T-helper 1 cell treated with Interleukin-12 subunit alpha and Interleukin-12 subunit beta and Interleukin-4 antibody, amounts not matched to agents 30 ng/mL and 1 ng/mL, for 36 hours (primary cell): ENCODE results near the gene FBXW10. TPM values are rescaled to one million over a fixed set of nuclear protein-coding genes. Genes with fewer than 3 reads are reported as not detected.
"Not testable (repeated sequence)": the region's sequence is repeated elsewhere in the genome, so short reads cannot be mapped to it uniquely, and the experiment has no call there.

Source experiments
- intact Hi-C: fragments of 100-400 bp; cut with micrococcal nuclease; formaldehyde crosslinking; loops from one replicate; pipeline ENCODE4 v1.15.1; 2024
- total RNA-seq: library from RNA; stranded (reverse); gene quantifications from 2 replicates; pipeline ENCODE4 v1.2.3, GENCODE V29; 2022

FBXW10 gene, protein sequence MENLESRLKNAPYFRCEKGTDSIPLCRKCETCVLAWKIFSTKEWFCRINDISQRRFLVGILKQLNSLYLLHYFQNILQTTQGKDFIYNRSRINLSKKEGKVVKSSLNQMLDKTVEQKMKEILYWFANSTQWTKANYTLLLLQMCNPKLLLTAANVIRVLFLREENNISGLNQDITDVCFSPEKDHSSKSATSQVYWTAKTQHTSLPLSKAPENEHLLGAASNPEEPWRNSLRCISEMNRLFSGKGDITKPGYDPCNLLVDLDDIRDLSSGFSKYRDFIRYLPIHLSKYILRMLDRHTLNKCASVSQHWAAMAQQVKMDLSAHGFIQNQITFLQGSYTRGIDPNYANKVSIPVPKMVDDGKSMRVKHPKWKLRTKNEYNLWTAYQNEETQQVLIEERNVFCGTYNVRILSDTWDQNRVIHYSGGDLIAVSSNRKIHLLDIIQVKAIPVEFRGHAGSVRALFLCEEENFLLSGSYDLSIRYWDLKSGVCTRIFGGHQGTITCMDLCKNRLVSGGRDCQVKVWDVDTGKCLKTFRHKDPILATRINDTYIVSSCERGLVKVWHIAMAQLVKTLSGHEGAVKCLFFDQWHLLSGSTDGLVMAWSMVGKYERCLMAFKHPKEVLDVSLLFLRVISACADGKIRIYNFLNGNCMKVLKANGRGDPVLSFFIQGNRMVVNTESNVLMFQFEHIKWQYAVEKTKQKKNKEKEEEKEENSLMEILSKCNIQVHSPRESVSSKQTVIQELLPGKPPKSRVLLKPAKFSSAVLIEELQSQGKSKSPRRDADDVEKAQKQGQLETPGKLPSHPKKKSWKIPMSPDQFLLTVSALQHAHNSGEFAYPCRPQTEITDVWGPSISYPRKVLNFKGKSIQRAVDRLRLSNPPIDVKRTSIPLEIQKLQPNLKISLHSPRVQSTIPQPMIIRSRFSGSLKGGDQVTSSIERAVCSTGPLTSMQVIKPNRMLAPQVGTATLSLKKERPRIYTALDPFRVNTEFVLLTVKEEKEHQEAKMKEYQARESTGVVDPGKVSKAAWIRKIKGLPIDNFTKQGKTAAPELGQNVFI
- 0.20 and 0.22 TPM in 2 replicates for total RNA-seq

DNA sequence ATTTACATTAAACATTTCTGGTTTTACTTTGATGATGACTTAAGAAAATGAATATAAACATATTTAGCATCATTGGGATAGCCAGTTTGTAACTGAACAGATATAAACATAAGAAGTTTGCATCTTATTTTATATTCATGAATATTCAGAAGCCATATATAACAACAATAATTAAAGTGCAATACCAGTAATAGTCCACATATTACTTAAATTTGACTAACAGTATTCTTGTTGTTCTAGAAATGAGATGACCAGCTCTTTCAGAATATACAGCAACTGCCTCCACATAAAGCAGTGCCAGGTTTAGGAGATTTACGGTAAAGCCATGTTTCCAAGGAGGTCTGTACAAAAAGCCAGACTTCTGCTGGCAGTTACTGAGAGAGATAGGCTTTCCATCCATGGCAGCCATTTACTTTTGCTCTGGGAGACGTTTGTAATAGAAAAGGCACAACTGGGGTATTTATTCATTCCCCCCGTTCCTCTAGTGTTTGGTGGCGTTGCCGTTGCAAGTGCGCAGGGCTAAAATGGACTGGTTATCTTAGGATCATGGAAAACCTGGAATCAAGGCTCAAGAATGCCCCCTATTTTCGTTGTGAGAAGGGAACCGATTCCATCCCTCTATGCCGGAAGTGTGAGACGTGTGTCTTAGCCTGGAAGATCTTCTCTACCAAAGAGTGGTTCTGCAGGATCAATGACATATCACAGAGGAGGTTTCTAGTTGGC, at the start of gene FBXW10:
FBXW10 (plus strand) TSS at position 356 of the 723 bp plus-strand sequence; CDS start at position 547, 191 bp downstream.
- intact Hi-C loops: not testable (repeated sequence)

DNA sequence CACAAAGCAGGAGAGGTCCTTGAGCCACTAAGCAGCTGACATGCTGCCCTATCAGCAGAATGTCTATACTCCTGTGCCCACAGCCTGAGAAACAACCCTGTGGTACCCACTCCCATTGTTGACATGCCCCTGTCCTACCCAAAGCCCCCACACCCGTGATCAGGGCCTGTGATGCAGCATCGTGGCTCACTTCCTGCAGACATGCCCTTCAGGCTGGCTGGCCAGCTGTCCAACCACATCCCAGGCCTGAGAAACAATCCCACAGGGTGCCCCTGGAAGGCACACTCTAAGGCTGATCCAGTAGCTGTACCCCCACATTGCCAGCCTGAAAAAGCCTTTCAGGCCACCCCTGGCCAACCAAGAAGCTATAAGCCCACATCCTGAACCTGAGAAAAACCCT, 48.7 kb upstream of the FBXW10 start:
- intact Hi-C loops: not testable (repeated sequence)

DNA sequence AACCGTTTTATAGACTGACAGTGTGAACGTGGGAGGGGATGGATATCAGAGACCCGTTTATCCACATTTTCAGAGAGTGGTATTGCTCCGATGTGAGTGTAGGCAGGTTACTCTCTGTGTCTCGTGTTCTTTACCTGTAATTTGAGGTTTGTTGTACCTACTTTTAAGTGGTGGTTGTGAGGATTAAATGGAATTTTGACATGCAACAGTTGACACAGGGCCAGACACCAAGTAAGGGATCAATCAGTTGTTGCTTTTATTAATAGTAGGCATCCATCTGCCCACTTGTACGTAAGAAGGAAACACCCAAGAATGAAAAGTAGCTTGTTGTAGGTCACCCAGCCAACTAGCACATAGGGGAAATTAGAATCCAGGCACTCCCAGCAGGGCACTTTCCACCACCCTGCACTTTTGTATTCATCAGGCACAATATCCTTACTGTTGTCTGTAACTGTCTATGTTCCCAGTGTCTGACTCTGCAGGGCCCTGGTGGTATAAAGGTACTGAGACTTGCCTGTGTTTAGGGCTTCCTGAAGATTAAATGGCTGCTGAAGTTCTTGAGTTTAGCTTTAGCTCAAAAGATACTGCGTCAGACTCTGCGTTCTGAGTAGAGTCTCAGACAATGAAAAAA, 45.3 kb upstream of the FBXW10 start:
- intact Hi-C loops: not testable (repeated sequence)

DNA sequence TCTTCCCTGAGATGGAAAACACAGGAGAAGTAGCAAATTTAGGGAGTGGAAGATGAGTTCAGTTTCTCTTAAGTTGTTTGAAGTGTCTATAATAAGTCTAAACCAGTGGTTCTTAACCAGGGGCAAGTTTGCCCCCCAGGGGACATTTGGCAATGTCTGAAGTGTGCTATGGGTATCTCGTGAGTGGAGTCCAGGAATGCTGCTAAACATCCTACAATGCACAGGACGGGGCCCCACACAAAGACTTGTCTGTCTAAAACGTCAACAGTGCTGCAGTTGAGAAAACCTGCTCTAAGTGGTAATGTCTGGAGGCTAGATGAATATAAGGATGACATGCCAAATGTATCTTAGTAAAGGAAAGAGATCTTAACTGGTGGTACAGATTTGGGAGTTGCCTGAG, 37.9 kb upstream of the FBXW10 start:
- intact Hi-C loops: not testable (repeated sequence)

DNA sequence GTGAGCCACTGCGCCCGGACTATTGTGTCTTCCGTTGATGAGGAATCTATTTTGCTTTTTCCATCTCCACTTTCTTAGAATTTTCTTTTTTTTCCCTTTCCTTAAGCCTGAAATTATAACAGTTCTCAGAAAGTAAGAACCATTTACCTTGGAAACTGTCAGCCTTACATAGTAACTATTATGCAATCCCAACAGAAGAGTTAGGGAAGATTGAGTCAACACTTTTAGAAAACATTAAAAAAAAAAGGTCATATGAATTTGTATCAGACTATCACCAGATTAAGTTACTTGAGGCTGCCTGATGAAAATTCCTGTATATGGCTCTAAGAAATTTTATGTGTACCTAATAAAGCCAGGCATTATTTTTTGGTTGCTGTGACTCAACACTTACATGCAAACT, 35.6 kb upstream of the FBXW10 start:
- intact Hi-C loops: not testable (repeated sequence)

DNA sequence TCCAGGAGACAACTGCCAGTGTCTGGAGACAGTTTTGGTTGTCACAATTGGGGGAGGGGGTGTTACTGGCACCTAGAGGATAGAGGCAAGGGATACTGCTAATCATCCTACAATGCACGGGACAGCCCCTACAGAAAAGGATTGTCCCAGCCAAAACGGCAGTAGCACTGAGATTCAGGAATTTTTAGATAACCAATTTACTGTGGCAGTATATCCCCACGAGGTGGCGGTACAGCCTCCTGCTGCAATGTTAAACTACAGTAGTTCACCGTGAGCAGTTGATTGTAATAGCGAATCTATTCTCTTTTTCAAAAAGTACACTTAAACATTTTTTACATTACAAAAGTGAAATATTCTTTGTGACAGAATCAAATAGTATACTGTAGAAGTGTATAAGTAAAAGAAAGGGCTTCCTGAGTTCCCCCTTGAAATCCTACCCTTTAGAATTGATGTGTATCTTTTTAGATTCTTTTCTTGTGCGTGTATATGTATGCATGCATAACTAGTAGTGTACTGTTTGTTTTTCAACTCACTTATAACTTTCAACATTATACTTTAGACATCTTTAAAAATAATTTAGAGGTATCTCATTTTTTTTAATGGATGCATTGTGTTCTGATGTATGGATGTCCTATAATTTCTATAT, 31.4 kb upstream of the FBXW10 start:
- intact Hi-C loops: not testable (repeated sequence)

DNA sequence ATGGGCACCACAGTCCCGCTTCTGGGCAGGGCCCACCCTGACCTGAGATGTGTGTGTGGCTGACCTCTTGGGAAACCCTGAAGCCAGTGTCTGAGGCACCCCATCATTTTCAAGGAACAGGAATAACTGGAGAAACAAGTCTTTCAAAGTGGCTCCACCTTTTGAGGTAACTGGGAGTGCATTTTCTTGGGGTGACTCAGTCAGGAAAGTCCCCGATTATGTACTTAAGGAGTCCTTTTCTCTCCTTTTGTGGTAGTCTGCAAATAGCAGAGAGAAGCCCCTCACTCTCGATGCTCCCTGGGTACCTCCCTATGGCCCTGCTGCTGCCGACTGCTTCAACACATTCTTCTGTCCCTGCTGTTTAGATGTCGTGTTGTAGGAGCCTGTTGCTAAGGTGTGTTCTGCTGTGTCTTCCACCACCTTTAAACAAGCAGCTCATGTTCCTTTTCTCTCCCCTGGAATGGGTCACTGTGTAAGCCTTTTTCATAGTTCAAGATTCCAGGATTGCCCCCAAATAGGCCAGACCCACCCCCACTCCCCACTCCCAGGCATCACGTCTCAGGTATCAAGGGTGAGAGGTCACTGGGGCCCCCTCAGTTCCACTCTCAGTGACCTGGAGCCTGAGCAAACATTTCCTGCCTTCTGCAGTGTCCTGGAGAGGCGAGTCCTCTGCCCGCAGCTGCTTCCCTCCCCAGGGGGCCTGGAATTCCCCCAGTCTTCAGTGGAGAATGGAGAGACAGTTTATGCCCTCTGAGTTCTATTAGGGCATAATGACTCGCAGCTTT, 25.0 kb upstream of the FBXW10 start:
- intact Hi-C loops: not testable (repeated sequence)

DNA sequence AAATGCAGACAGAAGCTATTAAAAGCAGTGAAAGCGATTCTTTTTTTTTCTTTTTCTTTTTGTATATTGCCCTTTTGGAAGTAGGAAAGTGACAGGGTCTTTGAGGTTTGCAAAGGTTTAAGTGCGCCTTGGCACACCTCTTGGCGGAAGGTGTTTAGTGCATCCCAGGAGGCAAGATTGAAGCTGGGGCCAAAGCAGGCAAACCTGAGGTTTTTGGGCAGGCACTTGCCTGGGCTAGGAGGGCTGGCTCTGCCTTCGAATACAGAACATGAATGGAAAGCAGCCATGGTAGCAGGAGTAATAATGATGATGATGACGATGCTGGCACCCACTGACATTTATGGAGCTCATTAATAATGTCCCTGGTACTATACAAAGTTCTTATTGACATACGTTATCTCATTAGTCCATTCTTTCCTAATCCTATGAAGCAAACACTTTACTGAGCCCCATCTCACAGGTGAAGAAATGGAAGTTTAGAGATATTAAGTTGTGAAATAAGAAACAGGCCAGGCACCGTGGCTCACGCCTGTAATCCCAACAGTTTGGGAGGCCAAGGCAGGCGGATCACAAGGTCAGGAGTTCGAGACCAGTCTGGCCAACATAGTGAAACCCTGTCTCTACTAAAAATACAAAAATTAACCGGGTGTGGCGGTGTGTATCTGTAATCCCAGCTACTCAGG, 24.3 kb upstream of the FBXW10 start:
- intact Hi-C loops: not testable (repeated sequence)

DNA sequence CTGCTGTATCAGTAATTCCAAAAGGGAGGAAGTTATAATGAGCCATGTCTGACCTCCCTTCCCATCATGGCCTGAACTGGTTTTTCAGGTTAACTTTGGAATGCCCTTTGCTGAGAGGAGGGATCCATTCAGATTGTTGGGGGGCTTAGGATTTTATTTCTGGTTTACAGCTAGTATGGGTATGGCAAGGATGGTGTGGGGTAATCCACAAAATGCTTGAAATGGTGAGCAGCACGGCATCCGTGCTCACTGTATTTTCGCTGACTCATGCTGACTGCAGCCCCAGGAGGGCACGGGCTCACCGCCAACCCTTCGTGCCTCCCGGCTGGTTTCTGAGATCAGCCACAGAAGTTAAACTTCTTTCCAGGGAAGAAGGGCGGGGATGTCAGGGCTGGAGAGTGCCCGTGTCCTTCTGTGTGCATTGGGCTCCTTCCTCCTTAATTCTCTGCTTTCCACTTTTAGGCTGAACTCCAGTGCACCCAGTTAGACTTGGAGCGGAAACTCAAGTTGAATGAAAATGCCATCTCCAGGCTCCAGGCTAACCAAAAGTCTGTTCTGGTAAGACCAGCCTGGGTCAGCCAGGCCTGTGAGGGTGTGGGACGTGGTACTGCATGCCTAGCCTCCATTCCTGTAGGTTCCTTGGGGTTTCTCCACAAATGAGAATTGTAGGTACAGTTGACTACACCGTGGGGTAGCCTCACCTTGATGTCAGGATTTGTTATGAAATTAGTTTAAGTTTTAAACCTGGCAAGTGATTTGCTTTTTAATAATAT, 21.9 kb upstream of the FBXW10 start:
- intact Hi-C loops: not testable (repeated sequence)

DNA sequence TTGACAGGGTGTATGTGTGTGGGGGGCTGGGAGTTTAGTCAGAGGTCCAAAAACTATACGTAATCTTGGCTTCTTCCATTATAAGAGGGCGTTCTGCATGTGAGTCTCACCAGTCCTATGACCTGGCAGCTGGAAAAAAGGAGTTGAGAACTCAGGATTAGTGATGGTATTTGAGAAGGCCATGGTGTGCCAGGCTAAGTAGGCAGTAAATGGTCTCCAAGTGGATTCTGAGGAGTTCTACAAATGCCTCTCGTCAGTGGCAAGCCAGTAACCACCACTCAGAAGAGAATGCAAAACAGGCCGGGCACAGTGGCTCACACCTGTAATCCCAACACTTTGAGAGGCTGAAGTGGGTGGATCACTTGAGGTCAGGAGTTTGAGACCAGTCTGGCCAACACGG, 21.2 kb upstream of the FBXW10 start:
- intact Hi-C loops: not testable (repeated sequence)

DNA sequence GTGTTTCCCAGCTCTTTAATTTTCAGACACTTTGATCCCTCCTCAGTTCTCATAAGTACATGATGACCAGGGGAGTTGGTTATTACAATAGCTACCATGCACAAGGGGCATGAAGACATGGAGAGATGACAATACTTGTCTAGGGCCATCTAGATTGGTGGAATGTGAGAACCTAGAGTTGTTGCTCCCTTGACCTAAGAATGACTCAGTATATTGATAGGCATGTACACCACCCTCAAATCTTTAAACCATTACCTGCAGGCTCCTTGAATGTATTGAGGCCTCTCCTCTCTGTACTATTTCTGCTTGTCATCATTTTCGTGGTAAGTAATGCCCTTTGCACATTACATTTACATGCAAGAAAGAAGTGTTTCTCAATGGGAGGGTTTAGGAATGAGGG, 20.3 kb upstream of the FBXW10 start:
- intact Hi-C loops: not testable (repeated sequence)

DNA sequence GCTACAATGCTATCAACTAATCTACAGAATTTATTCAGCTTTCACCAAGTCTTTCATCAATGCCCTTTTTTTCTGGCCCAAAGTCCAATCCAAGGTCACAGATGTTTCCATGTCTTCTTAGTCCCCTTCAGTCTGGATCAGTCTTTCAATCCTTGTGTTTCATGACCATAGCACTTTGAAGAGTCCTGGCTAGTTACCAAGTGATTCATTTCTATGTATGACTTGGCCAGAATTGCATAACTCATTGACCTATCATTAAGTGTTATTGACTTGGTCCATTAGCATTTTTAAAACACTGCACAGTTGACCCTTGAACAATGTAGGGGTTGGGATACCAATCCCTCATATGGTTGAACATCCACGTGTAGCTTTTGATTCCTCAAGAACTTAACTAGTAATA, 11.4 kb upstream of the FBXW10 start:
- intact Hi-C loops: not testable (repeated sequence)

DNA sequence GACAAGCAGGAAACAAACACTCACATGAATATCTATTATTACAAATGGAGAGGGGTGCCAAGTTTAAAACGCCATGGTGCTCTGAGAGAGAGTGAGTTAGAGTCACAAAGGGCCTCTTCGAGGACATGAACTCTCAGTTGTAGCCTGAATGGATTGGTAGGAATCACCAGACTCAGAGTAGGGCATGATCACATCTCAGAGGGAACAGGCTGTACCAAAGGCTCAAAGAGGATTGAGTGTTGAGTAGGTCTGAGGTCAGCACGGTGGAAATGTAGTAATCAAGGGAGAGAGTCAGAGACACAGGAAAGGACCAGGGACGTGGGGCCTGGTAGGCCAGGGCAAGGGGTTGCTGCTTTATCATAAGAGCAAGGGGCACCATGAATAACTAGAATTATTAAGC, 10.5 kb upstream of the FBXW10 start:
- intact Hi-C loops: not testable (repeated sequence)

DNA sequence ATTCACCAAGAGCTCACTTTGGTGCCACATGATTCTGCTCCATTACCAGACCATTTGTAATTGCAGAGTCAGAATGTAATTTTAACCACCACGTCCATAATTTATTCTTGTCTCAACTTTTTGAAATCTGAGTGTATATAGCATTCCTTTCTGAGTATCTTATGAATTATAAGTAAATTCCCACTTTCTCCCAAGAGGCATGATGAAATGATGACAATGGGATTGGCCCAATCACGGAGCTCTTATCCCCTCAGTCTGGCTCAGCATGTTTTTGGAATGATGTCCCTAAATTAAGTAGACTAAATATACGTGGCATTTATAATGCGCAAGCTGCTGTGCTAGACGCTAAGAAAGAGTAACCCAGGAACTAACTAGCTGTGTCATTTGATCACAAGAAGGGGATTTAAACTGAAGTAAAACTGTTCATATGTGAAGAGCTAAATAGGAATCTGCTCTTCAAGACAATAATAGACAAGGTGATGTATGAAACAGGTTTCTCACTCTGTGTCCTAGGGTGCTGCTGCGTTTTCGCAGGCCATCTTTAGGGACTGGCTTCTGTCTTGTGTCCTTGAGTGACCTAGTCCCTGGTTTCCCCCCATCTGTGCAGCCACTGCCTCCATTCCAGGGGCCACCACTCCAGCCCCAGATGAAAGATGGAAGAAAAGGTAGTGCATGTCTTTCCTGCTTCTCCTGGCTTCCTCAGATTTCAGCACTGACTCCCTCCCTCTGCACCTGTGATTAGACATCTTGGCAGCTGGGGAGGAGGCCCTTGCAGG, 4.0 kb upstream of the FBXW10 start:
- intact Hi-C loops: not testable (repeated sequence)

DNA sequence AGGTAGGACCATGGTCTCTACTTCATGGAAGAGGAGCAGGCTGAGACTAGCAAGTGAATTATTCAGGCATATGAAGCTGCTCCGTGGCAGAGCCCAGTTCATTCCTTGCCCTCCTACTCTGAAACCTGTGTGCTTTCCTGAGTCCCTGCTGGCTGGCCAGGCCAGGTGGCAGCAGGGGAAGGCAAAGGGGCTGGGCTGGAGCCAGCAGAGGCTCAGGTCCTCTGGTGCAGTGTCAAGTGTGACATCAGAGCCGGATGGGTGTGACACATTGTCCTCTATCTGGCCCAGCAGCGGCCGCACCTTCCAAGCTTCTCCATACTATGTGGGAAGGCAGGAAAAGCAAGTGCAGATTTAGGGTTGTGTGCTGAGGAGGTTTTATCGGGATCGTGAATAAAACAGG, 2.6 kb upstream of the FBXW10 start:
- intact Hi-C loops: not testable (repeated sequence)

DNA sequence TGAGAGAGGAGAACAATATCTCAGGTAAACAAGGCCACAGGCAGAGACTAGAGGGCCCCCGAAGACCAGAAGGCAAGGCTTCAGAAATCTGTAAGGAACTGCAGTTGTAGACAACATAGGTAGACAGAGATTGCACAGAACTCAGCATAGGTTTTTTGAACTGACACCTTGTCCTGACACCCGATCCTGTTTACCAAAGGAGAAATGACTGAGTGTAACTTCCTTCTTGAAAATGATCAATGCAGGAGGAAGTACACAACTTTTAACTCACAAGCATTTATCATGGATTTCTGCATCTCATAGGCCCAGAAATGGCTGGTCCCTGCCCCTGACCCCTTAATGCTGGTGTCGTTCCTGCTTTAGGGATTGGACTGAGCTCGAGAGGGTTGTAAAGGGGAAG, 872 bp downstream of the FBXW10 start:
- intact Hi-C loops: not testable (repeated sequence)

DNA sequence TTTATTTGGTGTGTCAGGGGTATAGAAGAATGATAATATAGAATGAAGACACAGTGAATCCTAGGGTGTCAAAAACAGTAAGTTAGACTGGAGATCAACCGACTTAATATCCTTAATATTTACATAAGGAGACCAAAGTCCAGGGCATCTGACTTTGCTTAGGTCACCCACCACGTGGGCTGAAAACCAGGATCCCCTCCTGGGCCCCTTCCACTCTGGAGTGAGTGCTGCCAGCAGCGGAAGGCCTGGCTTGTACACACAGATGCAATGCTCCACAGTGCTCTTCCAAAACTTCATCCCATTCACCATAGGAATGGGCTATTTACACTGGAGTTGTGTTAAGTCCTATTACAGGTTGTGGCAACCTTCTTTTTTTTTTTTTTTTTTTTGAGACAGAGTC, 2.7 kb downstream of the FBXW10 start:
- intact Hi-C loops: not testable (repeated sequence)
